OCI-LY7 (cell line): ENCODE data around the gene XRN1.

ENCODE experiments used
- CTCF ChIP-seq: fragments of 200-600 bp; sonication (generic); conservative IDR thresholded peaks from 2 replicates; pipeline ENCODE4 v1.5.1; 2014; ENCODE audit warnings: mild to moderate bottlenecking, antibody characterized with exemption, low read length, moderate library complexity, mixed read lengths
- EZH2phosphoT487 ChIP-seq: fragments of 200-600 bp; sonication (generic); IDR thresholded peaks from 2 replicates; pipeline ENCODE4 v1.6.1; 2018; ENCODE audit warnings: low read depth, borderline replicate concordance, mild to moderate bottlenecking, mixed run types, antibody characterized with exemption, low read length, moderate library complexity, mixed read lengths

GRCh38 chr3:142385078-142385477, 62.8 kb downstream of the XRN1 start:
- TF ChIP-seq CTCF: no peak
- TF ChIP-seq EZH2phosphoT487: no peak
